PC-9 (cell line): ENCODE measurements around the gene PRPS1L1. TPM values are rescaled to one million over a fixed set of nuclear protein-coding genes. Genes with fewer than 3 reads are reported as not detected.
A peak's percentile ranks its signal among the peaks of the same experiment; 100 is the strongest.

Source experiments
- Bru-seq: library from RNA; stranded (reverse); fragments of 400-500 nt; gene quantifications from one replicate; lab custom pipeline; 2021; lab: Mats Ljungman, UMichigan
- BruChase-seq, 2 experiments: library from RNA; stranded (reverse); fragments of 400-500 nt; gene quantifications; one replicate each; lab custom pipeline; 2021; lab: Mats Ljungman, UMichigan
- BruUV-seq: library from RNA; stranded (reverse); fragments of 400-500 nt; replicated peaks from 2 replicates; lab custom pipeline; 2021; lab: Mats Ljungman, UMichigan
- CTCF ChIA-PET: fragments of 300-600 bp; sonication (Branson Sonifier 250); formaldehyde crosslinking; loops from one replicate; lab custom pipeline; 2022; ENCODE audit warnings: antibody characterized with exemption; lab: Charles Lee
- POLR2A ChIA-PET: fragments of 300-600 bp; sonication (Branson Sonifier 250); formaldehyde crosslinking; loops from one replicate; lab custom pipeline; 2022; ENCODE audit warnings: antibody characterized with exemption; ENCODE audit not compliant: unreplicated experiment; lab: Charles Lee
- DNase-seq, 2 experiments: peaks; one replicate each; pipeline versions ENCODE4 v3.0.0 to v3.0.0-alpha.2; 2015 to 2022; ENCODE audit warnings: mixed read lengths in 1 of 2
- H2AFZ ChIP-seq: fragments of 200-600 bp; sonication (generic); 2 replicates; pipeline ENCODE4 v1.8.1; 2017; ENCODE audit warnings: antibody characterized with exemption
- H3F3A ChIP-seq: fragments of 200-600 bp; sonication (generic); 2 replicates; pipeline ENCODE4 v1.8.1; 2017; ENCODE audit warnings: antibody characterized with exemption, mild to moderate bottlenecking, low read depth; ENCODE audit not compliant: insufficient read depth
- H3K27ac ChIP-seq: fragments of 200-600 bp; sonication (generic); 2 replicates; pipeline ENCODE4 v1.6.1; 2016; ENCODE audit warnings: mixed run types
- H3K27me3 ChIP-seq: fragments of 200-600 bp; sonication (generic); 2 replicates; pipeline ENCODE4 v1.6.1; 2016; ENCODE audit warnings: low read depth, mixed run types; ENCODE audit not compliant: insufficient read depth
- H3K36me3 ChIP-seq: fragments of 200-600 bp; sonication (generic); 2 replicates; pipeline ENCODE4 v1.6.1; 2016; ENCODE audit warnings: low read depth, mixed run types
- H3K4me1 ChIP-seq: fragments of 200-600 bp; sonication (generic); replicated peaks from 2 replicates; pipeline ENCODE4 v1.6.1; 2016; ENCODE audit warnings: mixed run types; ENCODE audit not compliant: insufficient read depth
- H3K4me2 ChIP-seq: fragments of 200-600 bp; sonication (generic); 2 replicates; pipeline ENCODE4 v1.6.1; 2017; ENCODE audit warnings: mixed run types
- H3K4me3 ChIP-seq: fragments of 200-600 bp; sonication (generic); 2 replicates; pipeline ENCODE4 v1.6.1; 2016; ENCODE audit warnings: mixed run types
- H3K79me2 ChIP-seq: fragments of 200-600 bp; sonication (generic); 2 replicates; pipeline ENCODE4 v1.6.1; 2017; ENCODE audit warnings: low read depth, mixed run types
- H3K9me2 ChIP-seq: fragments of 200-600 bp; sonication (generic); 2 replicates; pipeline ENCODE4 v1.8.1; 2017; ENCODE audit warnings: mild to moderate bottlenecking; ENCODE audit not compliant: insufficient read depth
- H3K9me3 ChIP-seq: fragments of 200-600 bp; sonication (generic); 2 replicates; pipeline ENCODE4 v1.8.1; 2016; ENCODE audit warnings: low read depth; ENCODE audit not compliant: insufficient read depth
- H4K20me1 ChIP-seq: fragments of 200-600 bp; sonication (generic); 2 replicates; pipeline ENCODE4 v1.8.1; 2017; ENCODE audit not compliant: insufficient read depth
- EZH2 ChIP-seq: fragments of 200-600 bp; sonication (generic); IDR thresholded peaks from 2 replicates; pipeline ENCODE4 v1.8.0; 2017; ENCODE audit warnings: antibody characterized with exemption, low read depth
- intact Hi-C: fragments of 100-400 bp; cut with micrococcal nuclease; formaldehyde crosslinking; loops from one replicate; pipeline ENCODE4 v1.10.0; 2022; ENCODE audit not compliant: unreplicated experiment
- long read RNA-seq: library from polyadenylated mRNA; stranded (forward); transcript quantifications from one replicate; pipeline ENCODE4 v2.0.0, GENCODE V29; 2022
- total RNA-seq: library from RNA; stranded (reverse); gene quantifications from 2 replicates; pipeline ENCODE4 v1.2.3, GENCODE V29; 2021
- TF ChIP-seq, protein P1 (sequence below): fragments of 200-600 bp; sonication (generic); conservative IDR thresholded peaks from 2 replicates; pipeline ENCODE4 v1.6.1; 2017; ENCODE audit warnings: mixed run types, antibody characterized with exemption, mild to moderate bottlenecking, moderate library complexity

Gene PRPS1L1
- total RNA-seq (not detected in 2 replicates), Bru-seq, nascent RNA (not detected), BruChase-seq, experiment 1, labeled RNA remaining after a 2-hour chase (not detected), BruChase-seq, experiment 2, labeled RNA remaining after a 6-hour chase (not detected)
- long read RNA-seq = 0 reads

GRCh38 chr7:18027628-18028027, at the start of gene PRPS1L1:
PRPS1L1 (minus strand) TSS chr7:18027846.
- Histone ChIP-seq H3K27me3 (no peaks in the 10 kb centered on the region), H3K9me2 (no peaks in the 10 kb centered on the region), H3K4me2 (no peak within 1 kb of the TSS), H3K4me1 (no peaks in the 10 kb centered on the region), H3K36me3 (no peaks in the 10 kb centered on the region), H2AFZ (peak within 1 kb of the TSS; percentile 63), H3F3A (no peaks in the 10 kb centered on the region), H4K20me1 (no peaks in the 10 kb centered on the region), H3K27ac (no peak within 1 kb of the TSS), H3K79me2 (no peaks in the 10 kb centered on the region), H3K4me3 (no peak within 1 kb of the TSS), H3K9me3 (no peaks in the 10 kb centered on the region)
- ChIA-PET CTCF (no interaction called here), POLR2A (no interaction called here)
- no TSS peak for BruUV-seq
- intact Hi-C loops = no loop called here
- no peak for DNase-seq
- TF ChIP-seq, protein P1, sequence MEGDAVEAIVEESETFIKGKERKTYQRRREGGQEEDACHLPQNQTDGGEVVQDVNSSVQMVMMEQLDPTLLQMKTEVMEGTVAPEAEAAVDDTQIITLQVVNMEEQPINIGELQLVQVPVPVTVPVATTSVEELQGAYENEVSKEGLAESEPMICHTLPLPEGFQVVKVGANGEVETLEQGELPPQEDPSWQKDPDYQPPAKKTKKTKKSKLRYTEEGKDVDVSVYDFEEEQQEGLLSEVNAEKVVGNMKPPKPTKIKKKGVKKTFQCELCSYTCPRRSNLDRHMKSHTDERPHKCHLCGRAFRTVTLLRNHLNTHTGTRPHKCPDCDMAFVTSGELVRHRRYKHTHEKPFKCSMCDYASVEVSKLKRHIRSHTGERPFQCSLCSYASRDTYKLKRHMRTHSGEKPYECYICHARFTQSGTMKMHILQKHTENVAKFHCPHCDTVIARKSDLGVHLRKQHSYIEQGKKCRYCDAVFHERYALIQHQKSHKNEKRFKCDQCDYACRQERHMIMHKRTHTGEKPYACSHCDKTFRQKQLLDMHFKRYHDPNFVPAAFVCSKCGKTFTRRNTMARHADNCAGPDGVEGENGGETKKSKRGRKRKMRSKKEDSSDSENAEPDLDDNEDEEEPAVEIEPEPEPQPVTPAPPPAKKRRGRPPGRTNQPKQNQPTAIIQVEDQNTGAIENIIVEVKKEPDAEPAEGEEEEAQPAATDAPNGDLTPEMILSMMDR = no peak

GRCh38 chr7:18076461-18076860, 48.8 kb upstream of the PRPS1L1 start:
- H3K9me2 ChIP-seq = no peaks in the 10 kb centered on the region
- no peaks in the 10 kb centered on the region for H3K4me1 ChIP-seq
- H3K4me2 ChIP-seq = no peak overlapping the region
- no peaks in the 10 kb centered on the region for H3K36me3 ChIP-seq
- DNase-seq = no peak
- TF ChIP-seq EZH2 = no peak
- TF ChIP-seq, protein P1 = no peak
- ChIA-PET CTCF (no interaction called here), POLR2A (interaction anchor here (0.6 kb wide), 1 partner anchor 576 kb away, joined by 5 read pairs; no protein-coding TSS in a partner anchor)
- intact Hi-C loops = no loop called here
- H3K4me3 ChIP-seq = no peak overlapping the region
- H3K27me3 ChIP-seq = no peaks in the 10 kb centered on the region
- no peak overlapping the region for H3K27ac ChIP-seq
- H4K20me1 ChIP-seq = no peaks in the 10 kb centered on the region
- peaks cover 12% of the 10 kb centered on the region; the same call in 1 of the 2 replicates for H3K9me3 ChIP-seq
- BruUV-seq = no TSS peak
- no peak overlapping the region; the same call in 1 of the 2 replicates for H2AFZ ChIP-seq
- H3K79me2 ChIP-seq = no peaks in the 10 kb centered on the region
- no peaks in the 10 kb centered on the region for H3F3A ChIP-seq

DNA sequence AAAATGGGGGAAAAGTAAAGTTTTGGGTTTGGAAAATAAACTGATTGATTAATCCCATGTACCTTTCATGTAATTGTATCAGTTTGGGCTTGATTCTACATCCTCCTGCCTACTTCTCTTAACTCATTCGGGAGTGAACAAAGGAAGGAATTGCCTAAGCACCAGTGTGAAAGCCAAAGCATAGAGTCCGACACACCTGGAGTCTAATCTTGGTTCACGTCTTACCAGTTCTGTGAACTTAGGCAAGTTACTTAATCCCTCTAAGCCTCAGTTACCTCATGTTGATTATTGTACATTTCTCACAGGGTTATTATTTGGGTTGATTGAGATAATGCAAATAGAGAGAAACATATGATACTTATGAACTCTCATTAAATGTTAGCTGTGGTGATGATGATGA, 41.1 kb upstream of the PRPS1L1 start:
- H3K36me3 ChIP-seq = no peaks in the 10 kb centered on the region
- H3K9me2 ChIP-seq = no peaks in the 10 kb centered on the region
- H3K27ac ChIP-seq = no peak overlapping the region
- no peak overlapping the region for H3K4me3 ChIP-seq
- H3K4me1 ChIP-seq = no peaks in the 10 kb centered on the region
- ChIA-PET CTCF (no interaction called here), POLR2A (interaction anchor here (0.7 kb wide), 1 partner anchor 358 kb away, joined by 6 read pairs; no protein-coding TSS in a partner anchor)
- H3K27me3 ChIP-seq = no peaks in the 10 kb centered on the region
- BruUV-seq = no TSS peak
- H3K4me2 ChIP-seq = no peak overlapping the region
- no peaks in the 10 kb centered on the region for H3K79me2 ChIP-seq
- H3K9me3 ChIP-seq = no peaks in the 10 kb centered on the region
- no peaks in the 10 kb centered on the region for H3F3A ChIP-seq
- no peak overlapping the region for H2AFZ ChIP-seq
- TF ChIP-seq EZH2 = no peak
- TF ChIP-seq, protein P1 = no peak
- intact Hi-C loops = no loop called here
- H4K20me1 ChIP-seq = no peaks in the 10 kb centered on the region
- DNase-seq = no peak
